K562 (cell line): ENCODE data around the gene PMF1. TPM values are rescaled to one million over a fixed set of nuclear protein-coding genes. Genes with fewer than 3 reads are reported as not detected.

Source experiments
- CBX8 ChIP-seq: fragments of 200-600 bp; sonication (generic); IDR thresholded peaks from 2 replicates; pipeline ENCODE4 v1.6.1; 2012; ENCODE audit warnings: borderline replicate concordance, mixed run types, low read depth, mild to moderate bottlenecking, moderate library complexity, mixed read lengths, low read length, control low read depth, inconsistent platforms; ENCODE audit not compliant: poor library complexity, severe bottlenecking; ENCODE audit errors: extremely low read depth
- CHD2 ChIP-seq: IDR thresholded peaks from 2 replicates; pipeline ENCODE4 v1.6.1; 2011; ENCODE audit warnings: low read depth, low read length
- FOXO4 ChIP-seq: fragments of 450-650 bp; formaldehyde crosslinking; IDR thresholded peaks from 2 replicates; pipeline ENCODE4 v1.4.0; 2020; ENCODE audit warnings: mild to moderate bottlenecking, moderate library complexity
- GATAD2B ChIP-seq: fragments of 450-650 bp; IDR thresholded peaks from 2 replicates; pipeline ENCODE4 v1.6.1; 2017; ENCODE audit warnings: mild to moderate bottlenecking, borderline replicate concordance
- HDAC1 ChIP-seq, 2 experiments: fragments of 450-650 bp; IDR thresholded peaks; 2 replicates each; pipeline ENCODE4 v1.6.1; 2016 to 2017; ENCODE audit warnings: inconsistent platforms in 1 of 2, mild to moderate bottlenecking in 1 of 2, moderate library complexity in 1 of 2
- HDAC2 ChIP-seq: fragments of 450-650 bp; IDR thresholded peaks from 2 replicates; pipeline ENCODE4 v1.6.1; 2016; ENCODE audit warnings: mild to moderate bottlenecking
- MEIS2 ChIP-seq: fragments of 450-650 bp; IDR thresholded peaks from 2 replicates; pipeline ENCODE4 v1.6.1; 2014; ENCODE audit warnings: mild to moderate bottlenecking; ENCODE audit not compliant: partially characterized antibody
- MYNN ChIP-seq, 2 experiments: sonication (generic); formaldehyde crosslinking in 1 of 2; IDR thresholded peaks; 2 replicates each; pipeline versions ENCODE4 v1.5.0 to v1.6.1; 2016 to 2020; ENCODE audit warnings: antibody characterized with exemption in 1 of 2, missing genetic modification reagents in 1 of 2
- POLR2AphosphoS5 ChIP-seq: IDR thresholded peaks from 2 replicates; pipeline ENCODE4 v1.6.1; 2011; ENCODE audit warnings: mild to moderate bottlenecking, low read depth, low read length, moderate library complexity; ENCODE audit not compliant: control insufficient read depth, insufficient read depth
- RREB1 ChIP-seq: fragments of 250-450 bp; sonication (Bioruptor Pico); IDR thresholded peaks from 2 replicates; pipeline ENCODE4 v1.4.0; 2020
- SMAD1 ChIP-seq: fragments of 150-350 bp; IDR thresholded peaks from 2 replicates; pipeline ENCODE4 v1.6.1; 2014; ENCODE audit warnings: low read length, low read depth; ENCODE audit not compliant: partially characterized antibody
- SMAD4 ChIP-seq: fragments of 250-450 bp; sonication (Bioruptor Pico); conservative IDR thresholded peaks from 2 replicates; pipeline ENCODE4 v1.8.0; 2021; ENCODE audit warnings: inconsistent platforms, mild to moderate bottlenecking, moderate library complexity
- SNIP1 ChIP-seq: fragments of 450-650 bp; IDR thresholded peaks from 2 replicates; pipeline ENCODE4 v1.7.1; 2017; ENCODE audit warnings: low read depth, mild to moderate bottlenecking
- SP1 ChIP-seq: sonication (generic); formaldehyde crosslinking; IDR thresholded peaks from 2 replicates; pipeline ENCODE4 v1.8.1; 2022; ENCODE audit warnings: mild to moderate bottlenecking, missing genetic modification reagents
- TEAD4 ChIP-seq, 2 experiments: sonication (generic) in 1 of 2; formaldehyde crosslinking in 1 of 2; IDR thresholded peaks; 2 replicates each; pipeline versions ENCODE4 v1.6.1 to v1.8.0; 2012 to 2022; ENCODE audit warnings: borderline replicate concordance in 1 of 2, inconsistent platforms in 1 of 2, low read length in 1 of 2, mild to moderate bottlenecking in 1 of 2, missing genetic modification reagents in 1 of 2
- ZNF224 ChIP-seq: sonication (generic); formaldehyde crosslinking; IDR thresholded peaks from 2 replicates; pipeline ENCODE4 v1.8.0; 2022; ENCODE audit warnings: mild to moderate bottlenecking, missing genetic modification reagents
- ZNF280B ChIP-seq: fragments of 250-450 bp; sonication (Bioruptor Pico); IDR thresholded peaks from 2 replicates; pipeline ENCODE4 v1.5.1; 2021; ENCODE audit warnings: mild to moderate bottlenecking
- ZSCAN29 ChIP-seq: fragments of 450-650 bp; IDR thresholded peaks from 2 replicates; pipeline ENCODE4 v1.6.1; 2017
- polyA plus RNA-seq, 8 experiments: library from polyadenylated mRNA; depleted of rRNA in 4 of 8; stranded (reverse) in 5 of 8; unstranded in 3 of 8; fragments of >200 nt; fragmentation: Nextera tagmentation in 2 of 8; fragmentation: Illumina TruSeq in 1 of 8; extraction: Ambion mirVana in 2 of 8; extraction: Trizol in 1 of 8; gene quantifications; 2 replicates each; pipeline versions ENCODE4 v1.2.1 to v1.2.3, GENCODE V29; 2011 to 2014; ENCODE audit warnings: inconsistent platforms in 1 of 8, missing spikeins in 1 of 8
- total RNA-seq, 7 experiments: library from RNA; depleted of rRNA in 6 of 7; stranded (reverse); fragments of >200 nt in 6 of 7; fragmentation: Illumina TruSeq in 2 of 7; extraction: Trizol in 2 of 7; gene quantifications; 2 replicates each; pipeline versions ENCODE4 v1.2.1 to v1.2.3, GENCODE V29; 2011 to 2021; ENCODE audit warnings: low replicate concordance in 1 of 7

The PMF1 gene
- total and polyA plus RNA-seq, 9 of the 15 experiments (the other 6 are each of a cell fraction or from before 2014, with no cell fraction given): 9.4 to 92.9 (median 71.0) TPM

- TF ChIP-seq TEAD4 (IDR thresholded peaks at IDR 0.05; ENCODE audit: low read length) (peak; percentile 30), TEAD4 (CRISPR knock-in tag; IDR thresholded peaks at IDR 0.05; ENCODE audit: borderline replicate concordance) (no peak), MEIS2 (no peak), SP1 (CRISPR knock-in tag) (peak; percentile 89), SMAD4 (0 out of 2 replicates have a peak, but pooled peaks have one; percentile 54), POLR2AphosphoS5 (peak; percentile 76; the same call in 1 of the 2 replicates), SMAD1 (peak; percentile 34), ZSCAN29 (no peak), ZNF224 (CRISPR knock-in tag) (0 out of 2 replicates have a peak, but pooled peaks have one; percentile 57), HDAC1 (IDR thresholded peaks at IDR 0.05) (0 out of 4 replicates have a peak, but pooled peaks of 1 of the 2 experiments have one; percentile 24), CBX8 (no peak), MYNN (IDR thresholded peaks at IDR 0.05) (no peak), MYNN (CRISPR knock-in tag; IDR thresholded peaks at IDR 0.05) (no peak), ZNF280B (CRISPR knock-in tag) (no peak), GATAD2B (no peak), HDAC2 (no peak; the same call in 1 of the 2 replicates), RREB1 (CRISPR knock-in tag) (no peak), FOXO4 (CRISPR knock-in tag) (no peak), CHD2 (peak; percentile 97), SNIP1 (no peak)
Observed at GRCh38 chr1:156212833-156213643, at the start of gene PMF1 (continued).
